Esophagus squamous epithelium (tissue), 4 donors: ENCODE measurements around the gene VIM.

Experiments used
- POLR2A ChIP-seq, 4 donors: fragments of 450-650 bp; IDR thresholded peaks; one replicate each; pipeline ENCODE4 v1.6.1; 2017; ENCODE audit warnings: antibody characterized with exemption in 4 of 4, mild to moderate bottlenecking in 4 of 4, moderate library complexity in 3 of 4
- TF ChIP-seq, protein P1 (sequence below), 6 experiments: fragments of 450-650 bp in 4 of 6; fragments of 200-600 bp in 2 of 6; sonication (generic) in 2 of 6; IDR thresholded peaks; one replicate each; pipeline ENCODE4 v1.5.1; 2016 to 2019; ENCODE audit warnings: antibody characterized with exemption in 6 of 6, mild to moderate bottlenecking in 4 of 6, moderate library complexity in 4 of 6

DNA sequence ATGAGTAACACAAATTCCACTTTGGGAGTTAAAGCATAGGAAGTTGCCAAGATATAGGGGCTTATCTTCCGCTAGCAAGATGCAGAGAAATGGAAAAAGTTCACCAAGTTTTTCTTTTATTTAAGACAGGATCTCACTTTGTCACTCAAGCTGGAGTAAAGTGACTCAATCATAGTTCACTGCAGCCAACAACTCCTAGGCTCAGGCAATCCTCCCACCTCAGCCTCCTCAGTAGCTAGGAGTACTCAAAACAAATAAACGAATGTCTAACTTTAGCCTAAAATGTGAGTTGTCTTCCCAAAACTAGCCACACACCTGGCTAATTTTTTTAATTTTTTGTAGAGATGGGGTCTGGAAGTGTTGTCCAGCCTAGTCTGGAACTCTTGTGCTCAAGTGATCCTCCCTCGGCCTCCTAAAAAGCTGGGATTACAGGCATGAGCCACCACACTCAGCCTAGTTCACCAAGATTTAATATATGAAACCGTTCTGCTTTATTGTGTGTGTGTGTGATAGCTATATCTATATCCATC is 9.9 kb downstream of the VIM start:
- TF ChIP-seq, protein P1, sequence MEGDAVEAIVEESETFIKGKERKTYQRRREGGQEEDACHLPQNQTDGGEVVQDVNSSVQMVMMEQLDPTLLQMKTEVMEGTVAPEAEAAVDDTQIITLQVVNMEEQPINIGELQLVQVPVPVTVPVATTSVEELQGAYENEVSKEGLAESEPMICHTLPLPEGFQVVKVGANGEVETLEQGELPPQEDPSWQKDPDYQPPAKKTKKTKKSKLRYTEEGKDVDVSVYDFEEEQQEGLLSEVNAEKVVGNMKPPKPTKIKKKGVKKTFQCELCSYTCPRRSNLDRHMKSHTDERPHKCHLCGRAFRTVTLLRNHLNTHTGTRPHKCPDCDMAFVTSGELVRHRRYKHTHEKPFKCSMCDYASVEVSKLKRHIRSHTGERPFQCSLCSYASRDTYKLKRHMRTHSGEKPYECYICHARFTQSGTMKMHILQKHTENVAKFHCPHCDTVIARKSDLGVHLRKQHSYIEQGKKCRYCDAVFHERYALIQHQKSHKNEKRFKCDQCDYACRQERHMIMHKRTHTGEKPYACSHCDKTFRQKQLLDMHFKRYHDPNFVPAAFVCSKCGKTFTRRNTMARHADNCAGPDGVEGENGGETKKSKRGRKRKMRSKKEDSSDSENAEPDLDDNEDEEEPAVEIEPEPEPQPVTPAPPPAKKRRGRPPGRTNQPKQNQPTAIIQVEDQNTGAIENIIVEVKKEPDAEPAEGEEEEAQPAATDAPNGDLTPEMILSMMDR (IDR thresholded peaks at IDR 0.05), result no peak
- TF ChIP-seq POLR2A (IDR thresholded peaks at IDR 0.05), result no peak
